Frontal cortex (tissue), 4 donors: Measurements from ENCODE around the gene HSPBP1. TPM values are rescaled to one million over a fixed set of nuclear protein-coding genes. Genes with fewer than 3 reads are reported as not detected.

Experiments used
- DNase-seq, 2 donors: peaks; one replicate each; pipeline ENCODE4 v3.0.0; 2012; ENCODE audit warnings: low spot score in 2 of 2
- FAIRE-seq: peaks from 2 replicates; lab custom pipeline; 2012; peaks lifted over from hg19 to GRCh38; lab: Jason Lieb, UNC
- total RNA-seq: library from RNA; depleted of rRNA; stranded (reverse); fragments of >200 nt; gene quantifications from one replicate; pipeline ENCODE4 v1.2.3, GENCODE V29; 2014
- donor health status: control.
- donor health status: control.
- donor health status: control.

Gene HSPBP1
- total RNA-seq, 1 donor from 2014 or later: 28.9 TPM

DNA sequence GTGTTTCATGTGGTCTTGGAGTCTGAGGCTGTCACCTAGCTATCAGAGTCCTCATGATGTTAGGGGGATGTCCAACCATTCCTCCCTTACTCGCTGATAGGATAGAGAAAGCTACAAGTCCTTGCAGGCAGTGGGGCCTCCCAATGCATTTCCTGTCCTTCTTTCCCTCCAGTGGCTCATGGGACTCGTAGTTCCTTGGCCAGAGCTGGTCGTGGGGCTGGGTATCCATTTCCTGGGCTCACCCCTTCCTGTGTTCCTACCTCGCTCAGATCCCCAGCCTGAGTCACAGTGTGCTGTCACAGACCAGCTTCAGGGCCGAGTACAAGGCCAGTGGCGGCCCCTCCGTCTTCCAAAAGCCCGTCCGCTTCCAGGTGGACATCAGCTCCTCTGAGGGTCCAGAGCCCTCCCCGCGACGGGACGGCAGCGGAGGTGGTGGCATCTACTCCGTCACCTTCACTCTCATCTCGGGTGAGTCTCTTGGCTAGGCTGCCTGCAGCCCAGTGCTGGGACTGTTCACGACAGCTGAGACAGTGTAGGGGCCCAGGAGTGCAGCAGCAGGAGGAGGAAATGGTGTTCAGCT is 26.2 kb upstream of the HSPBP1 start:
- FAIRE-seq (no peak), DNase-seq (no peak)

DNA sequence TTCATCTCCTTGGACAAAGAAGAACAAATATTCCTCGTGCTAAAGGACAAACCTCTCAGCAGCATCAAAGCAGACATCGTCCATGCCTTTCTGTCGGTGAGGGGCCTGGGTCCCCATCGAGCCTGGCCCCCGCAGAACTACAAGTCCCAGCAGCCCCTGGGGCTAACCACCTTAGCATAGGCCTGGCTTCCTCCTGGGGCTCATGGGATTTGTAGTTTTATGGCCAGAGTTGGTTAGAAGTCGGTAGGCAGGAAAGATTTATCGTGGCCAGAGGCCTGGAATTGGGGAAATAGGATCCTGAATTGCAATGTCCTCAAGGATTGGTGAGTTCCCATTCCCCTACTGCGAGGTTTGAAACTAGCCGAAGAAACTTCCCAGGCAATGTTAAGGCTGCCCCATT is 25.6 kb upstream of the HSPBP1 start:
- no peak for FAIRE-seq
- peak; percentile 67 to 74 for DNase-seq

DNA sequence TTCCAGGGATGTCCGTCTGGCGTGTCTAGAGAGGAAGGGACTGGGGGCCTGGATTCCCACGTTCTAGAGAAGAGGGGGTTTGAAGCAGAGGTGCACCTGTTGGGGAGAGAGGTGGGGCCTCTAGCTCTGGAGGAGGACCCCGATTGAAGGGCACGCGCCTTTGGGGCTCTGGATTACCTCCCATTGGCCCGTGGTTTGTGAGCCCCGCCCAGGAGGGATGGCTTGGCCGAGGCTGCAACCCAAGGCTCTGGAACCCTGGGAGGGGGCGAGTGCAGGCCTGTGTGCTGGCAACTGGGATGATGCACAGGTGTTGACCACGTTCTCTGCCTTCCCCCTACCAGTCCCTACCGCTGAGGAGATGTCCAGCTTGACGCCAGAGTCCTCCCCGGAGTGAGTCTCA is 25.1 kb upstream of the HSPBP1 start:
- no peak for DNase-seq

DNA sequence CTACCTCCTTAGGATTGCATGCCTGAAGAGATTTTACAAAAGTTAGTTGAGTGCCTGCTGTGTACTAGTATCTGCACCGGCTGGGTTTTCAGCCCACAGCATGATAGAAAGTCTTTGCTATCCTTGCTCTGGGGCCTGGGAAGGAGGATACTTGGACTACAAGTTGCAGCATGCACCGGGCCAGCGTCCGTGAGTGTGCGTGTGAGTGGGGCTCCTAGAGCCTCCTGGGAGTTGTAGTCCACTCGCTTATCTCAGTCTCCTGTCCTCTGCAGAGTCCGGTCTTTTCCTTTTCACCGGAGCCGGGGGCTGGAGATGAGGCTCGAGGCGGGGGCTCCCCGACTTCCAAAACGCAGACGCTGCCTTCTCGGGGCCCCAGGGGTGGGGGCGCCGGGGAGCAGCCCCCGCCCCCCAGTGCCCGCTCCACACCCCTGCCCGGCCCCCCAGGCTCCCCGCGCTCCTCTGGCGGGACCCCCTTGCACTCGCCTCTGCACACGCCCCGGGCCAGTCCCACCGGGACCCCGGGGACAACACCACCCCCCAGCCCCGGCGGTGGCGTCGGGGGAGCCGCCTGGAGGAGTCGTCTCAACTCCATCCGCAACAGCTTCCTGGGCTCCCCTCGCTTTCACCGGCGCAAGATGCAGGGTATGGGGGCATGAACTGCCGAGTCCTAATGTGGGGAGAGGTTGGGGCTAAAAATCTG is 24.5 kb upstream of the HSPBP1 start:
- FAIRE-seq (no peak), DNase-seq (no peak)

More for the DNA sequence above, 25.1 kb upstream of the HSPBP1 start:
- FAIRE-seq: no peak

DNA sequence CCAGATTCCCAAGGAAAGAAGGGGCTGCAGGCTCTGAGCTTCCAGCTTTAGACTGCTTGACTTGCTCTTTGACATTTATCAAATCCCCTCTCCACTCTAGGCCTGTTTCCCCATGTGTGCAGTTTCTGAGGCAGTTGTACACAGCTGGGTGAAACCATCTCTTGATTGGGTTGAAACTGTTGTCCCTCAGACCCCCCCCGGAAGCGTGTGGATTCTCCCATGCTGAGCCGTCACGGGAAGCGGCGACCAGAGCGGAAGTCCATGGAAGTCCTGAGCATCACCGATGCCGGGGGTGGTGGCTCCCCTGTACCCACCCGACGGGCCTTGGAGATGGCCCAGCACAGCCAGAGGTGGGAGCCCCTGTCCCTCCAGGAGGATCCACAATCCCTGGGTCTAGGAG is 23.6 kb upstream of the HSPBP1 start:
- DNase-seq (no peak), FAIRE-seq (no peak)

DNA sequence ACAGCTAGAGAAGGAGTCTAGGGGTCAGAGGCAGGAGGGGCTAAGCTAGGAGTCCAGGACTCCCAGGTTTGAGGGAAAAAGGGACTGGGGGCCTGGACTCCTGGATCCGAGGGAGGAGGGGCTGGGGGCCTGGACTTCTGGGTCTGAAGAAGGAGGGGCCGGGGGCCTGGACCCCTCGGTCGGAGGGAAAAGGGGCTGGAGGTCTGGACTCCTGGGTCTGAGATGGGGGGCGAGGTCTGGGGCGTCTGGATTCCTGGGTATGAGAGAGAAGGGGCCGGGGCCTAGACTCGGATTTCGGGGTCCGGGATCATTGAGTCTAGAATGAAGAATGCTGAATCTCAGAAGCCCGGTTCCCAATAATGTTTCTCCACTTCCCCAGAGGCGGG is 22.4 kb upstream of the HSPBP1 start:
- FAIRE-seq: no peak
- DNase-seq: no peak

DNA sequence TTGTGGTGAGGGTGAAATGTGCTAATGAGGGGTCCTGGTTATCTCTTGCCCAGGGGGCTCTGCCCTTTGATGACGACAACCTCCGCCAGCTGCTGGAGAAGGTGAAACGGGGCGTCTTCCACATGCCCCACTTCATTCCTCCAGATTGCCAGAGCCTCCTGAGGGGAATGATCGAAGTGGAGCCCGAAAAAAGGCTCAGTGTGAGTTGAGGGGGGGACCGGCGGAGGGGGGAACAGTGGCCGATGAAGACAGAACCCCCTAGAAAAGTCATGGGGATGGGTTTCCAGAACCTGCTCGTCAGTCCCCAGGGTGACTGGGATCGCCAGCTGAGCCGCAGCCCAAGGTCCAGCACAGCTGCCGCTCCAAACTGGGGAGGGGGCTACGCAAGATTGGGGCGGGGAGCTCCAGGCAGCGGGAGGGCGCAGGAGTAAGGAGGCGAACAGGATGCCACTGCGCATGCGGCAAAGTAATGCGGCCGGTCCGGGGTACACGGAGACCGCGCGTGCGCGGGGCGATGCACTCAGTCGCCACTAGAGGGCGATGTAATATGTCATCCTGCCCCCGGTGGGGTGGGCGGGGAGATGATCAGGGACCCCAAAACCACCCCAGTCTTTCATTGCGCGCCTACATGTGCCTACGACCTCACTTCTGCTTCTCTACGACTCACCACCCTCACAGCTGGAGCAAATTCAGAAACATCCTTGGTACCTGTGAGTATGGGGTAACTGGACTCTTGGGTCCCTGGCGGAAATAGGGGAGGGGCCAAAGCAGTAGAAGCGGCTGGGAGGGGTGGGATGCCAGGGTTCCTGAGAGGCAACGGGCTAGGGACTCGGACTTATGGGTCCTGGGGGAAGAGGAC is 21.8 kb upstream of the HSPBP1 start:
- DNase-seq (peak; percentile 88 to 92), FAIRE-seq (no peak)

DNA sequence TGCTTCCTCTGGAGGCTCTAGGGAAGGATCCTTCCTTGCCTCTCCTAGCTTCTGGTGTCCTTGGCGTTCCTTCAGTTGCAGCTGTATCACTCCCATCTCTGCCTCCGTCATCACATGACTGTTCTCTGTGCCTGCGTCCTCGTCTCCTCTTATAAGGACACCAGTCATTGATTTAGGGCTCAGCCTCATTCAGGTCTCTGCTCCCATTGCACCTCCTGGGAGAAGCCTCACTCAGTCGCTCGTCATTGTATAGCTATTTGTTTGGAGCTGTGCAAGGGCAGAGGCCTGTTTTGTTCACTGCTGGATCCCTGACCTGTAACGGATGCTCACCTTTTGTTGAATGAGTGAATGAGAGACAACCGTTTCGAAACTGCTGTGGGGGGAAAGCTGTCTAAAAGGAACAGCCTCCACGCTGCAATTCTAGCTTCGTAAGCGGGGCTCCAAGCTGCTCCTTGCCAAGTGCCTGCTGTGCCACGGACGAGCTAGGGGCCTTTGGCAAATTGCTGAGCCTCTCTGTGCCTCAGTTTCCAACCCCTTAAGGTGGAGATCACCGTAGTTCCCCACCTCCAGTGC is 21.1 kb upstream of the HSPBP1 start:
- FAIRE-seq (no peak), DNase-seq (no peak)

DNA sequence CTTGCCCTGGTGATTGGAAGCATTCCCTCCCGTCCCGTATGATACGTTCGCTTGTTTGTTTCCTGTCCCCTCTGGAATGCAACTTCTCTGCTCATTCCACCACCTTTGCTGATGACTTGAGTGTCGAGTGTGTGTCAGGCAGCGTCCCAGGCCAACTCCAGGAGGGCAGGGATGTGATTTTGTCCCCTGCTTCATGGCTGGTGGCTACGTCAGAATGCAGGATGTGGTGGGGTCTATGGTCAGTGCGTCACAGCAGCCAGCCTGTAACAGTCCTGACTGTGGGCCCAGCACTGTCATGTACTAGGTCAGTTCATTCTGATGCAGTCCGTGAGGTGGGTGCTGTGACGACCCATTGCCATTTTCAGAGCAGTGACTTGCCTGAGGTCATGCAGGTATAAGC is 20.1 kb upstream of the HSPBP1 start:
- DNase-seq: no peak
- no peak for FAIRE-seq

DNA sequence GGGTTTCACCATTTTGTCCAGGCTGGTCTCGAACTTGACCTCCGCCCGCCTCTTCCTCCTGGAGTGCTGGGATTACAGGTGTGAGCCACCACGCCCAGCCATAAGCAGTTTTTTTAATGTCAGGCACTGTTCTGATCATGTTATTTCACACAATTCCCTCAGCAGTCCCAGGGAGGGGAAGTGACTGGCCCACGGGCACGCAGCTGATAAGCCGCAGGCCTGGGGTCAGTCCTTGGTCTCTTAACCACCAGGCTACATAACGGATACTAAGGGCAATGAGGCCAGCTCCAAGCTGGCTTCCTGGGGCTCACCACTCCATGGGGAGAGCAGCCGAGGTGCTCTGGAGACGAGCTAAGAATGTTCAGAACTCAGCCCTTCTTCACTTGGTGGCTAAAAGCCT is 17.4 kb upstream of the HSPBP1 start:
- DNase-seq (no peak), FAIRE-seq (no peak)

DNA sequence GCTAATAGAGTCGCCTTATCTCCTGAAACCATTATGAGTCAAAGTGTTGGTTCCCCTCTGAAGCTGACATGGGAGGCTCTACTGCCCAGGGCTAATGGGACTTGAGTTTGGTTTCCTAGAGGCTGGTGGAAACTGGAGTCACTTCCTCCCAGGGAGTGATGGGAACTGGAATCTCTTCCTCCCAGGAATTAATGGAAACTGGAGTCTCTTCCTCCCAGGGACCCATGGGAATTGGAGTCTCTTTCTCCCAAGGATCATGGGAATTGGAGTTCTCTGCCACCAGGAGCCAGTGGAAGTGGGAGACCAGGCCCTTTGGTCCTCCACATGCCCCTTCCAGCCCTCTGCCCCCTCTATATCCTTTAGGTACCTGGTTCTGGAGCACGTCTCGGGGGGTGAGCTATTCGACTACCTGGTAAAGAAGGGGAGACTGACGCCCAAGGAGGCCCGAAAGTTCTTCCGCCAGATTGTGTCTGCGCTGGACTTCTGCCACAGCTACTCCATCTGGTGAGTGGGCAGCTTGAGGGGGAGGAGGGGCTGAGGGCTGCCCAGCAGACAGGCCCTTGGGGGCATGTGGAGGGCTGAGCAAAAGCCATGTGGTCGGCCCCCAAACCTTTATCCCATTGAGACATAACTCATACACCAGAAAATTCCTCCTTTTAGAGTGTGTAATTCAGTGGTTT is 9.3 kb upstream of the HSPBP1 start:
- DNase-seq (no peak), FAIRE-seq (no peak)

DNA sequence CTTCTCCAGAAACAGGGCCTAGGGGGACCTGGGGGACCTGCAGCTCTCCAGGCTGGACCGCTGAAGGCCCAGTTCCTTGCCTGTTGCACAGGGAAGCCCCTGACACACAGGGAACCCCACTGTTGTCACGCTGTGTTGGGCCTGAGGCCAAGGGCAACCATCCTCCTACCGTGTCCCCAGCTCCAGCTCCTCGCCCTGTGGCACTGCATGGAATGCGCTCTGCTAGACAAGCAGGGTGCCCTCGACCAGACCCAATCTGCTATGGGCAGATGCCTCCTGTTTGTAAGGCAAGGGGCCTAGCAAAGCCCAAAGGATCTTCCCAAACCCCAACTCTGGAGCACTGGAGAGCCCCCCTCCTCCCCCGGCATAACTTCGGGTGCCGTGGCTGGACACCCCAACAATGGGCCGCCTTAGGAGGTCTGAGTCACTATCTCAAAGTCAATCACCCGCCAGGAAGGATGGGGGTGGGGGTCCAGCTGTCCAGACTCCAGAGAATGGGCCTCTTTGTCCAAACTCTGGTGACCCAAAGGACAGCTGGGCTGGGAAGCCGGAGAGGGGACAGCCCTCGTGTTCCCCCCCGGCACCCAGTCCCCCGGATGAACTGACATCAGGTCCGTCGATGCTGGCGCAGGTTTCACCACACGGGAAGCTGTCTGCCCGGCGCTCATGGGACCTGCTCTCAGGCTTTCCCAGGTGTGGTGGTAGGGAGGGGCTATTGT is 7.6 kb upstream of the HSPBP1 start:
- FAIRE-seq: no peak
- peak; percentile 64 to 76 for DNase-seq

DNA sequence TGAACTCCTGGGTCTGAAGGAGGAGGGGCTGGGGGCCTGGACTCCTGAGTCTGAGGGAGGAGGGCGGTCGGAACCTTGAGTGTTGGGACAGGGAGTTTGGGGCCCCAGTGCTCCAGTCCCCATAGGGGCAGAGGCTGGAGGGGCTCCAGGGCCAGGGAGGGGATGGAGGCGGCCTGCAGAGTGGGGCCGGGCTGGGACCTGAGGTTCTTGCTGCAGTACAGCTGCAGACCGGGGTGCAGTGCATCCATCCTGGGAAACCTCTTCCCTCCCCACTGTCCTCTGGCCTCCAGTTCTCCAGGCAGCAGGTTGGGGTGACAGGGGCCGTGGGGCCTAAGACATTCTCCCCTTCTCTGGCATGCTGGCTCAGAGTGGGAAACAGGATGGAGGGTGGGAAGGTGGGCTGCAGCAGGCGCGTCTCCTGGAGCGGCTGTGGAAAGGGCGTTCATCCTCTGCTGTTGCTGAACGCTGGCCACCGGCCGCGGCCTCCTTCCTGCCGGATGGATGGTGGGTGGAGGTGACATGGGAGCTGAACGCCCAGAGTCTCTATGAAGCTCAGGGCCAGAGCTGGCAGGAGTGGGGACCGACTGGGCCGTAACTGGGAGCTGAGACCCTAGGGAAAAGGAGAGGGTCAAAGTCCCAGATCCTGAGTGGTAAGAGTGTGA is 5.5 kb upstream of the HSPBP1 start:
- DNase-seq (no peak), FAIRE-seq (no peak)

DNA sequence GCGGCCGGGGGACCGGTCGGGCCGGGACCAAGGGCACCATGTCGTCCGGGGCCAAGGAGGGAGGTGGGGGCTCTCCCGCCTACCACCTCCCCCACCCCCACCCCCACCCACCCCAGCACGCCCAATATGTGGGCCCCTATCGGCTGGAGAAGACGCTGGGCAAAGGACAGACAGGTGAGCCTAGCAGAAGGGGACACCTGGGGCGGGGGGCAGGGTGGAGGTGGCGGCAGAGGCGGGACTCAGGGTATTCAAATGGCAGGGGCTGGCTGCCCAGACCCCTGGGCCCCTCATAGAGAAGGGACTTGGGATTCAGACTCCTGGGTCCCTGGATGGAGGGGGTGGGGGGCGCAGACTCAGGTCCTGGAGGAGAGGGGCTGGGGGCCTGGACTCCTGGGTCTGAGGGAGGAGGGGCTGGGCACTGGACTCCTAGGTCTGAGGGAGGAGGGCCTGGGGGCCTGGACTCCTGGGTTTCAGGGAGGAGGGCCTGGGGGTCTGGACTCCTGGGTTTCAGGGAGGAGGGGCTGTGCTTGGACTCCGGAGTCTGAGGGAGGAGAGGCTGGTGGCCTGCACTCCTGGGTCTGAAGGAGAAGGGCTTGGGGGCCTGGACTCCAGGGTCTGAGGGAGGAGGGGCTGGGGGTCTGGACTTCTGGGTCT is 4.6 kb upstream of the HSPBP1 start:
- DNase-seq (no peak), FAIRE-seq (no peak)

DNA sequence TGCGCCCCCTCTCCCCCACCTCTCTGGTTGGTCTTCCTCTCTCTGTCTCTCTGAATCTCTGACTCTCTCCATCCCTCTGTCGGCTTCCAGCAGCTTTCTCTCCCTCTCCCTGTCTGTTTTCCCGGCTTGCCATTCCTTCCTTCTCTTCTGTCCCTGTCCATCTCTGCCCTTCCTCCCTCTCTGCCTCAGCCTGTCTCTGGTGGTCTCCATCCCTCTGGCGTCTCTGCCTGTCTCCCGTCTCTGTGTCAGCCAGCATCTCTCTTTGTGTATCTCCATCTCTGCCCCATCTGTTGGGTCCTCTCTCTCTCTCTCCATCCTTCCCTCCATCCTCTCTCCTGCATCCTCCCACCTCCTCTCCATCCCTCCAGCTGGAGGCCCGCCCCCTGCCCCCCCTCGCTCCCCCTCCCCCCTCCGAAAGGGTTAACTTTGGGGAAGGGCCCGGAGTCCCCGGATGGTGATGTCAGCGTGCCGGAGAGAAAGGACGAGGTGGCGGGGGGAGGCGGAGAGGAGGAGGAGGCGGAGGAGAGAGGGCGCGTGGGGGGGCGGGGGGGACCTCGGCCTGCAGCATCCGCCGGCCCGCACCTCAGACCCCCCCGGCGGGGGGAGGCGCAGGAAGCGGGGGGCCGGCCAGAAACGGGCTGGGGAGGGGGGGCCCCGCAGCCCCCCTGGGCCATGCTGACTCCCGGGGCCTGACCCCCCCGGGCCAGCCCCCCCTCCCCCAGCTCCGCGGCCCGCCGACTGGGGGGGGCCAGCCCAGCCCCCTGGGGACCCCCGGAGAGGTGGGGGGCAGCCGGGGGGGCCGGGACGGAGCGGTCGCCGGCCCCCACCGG is 3.9 kb upstream of the HSPBP1 start, which contains the start of gene BRSK1:
Gene BRSK1 (plus strand): TSS at position 450 of the 830 bp plus-strand sequence. CDS start 446 bp downstream, outside the sequence.
- DNase-seq (peak; percentile 79 to 82), FAIRE-seq (no peak)

DNA sequence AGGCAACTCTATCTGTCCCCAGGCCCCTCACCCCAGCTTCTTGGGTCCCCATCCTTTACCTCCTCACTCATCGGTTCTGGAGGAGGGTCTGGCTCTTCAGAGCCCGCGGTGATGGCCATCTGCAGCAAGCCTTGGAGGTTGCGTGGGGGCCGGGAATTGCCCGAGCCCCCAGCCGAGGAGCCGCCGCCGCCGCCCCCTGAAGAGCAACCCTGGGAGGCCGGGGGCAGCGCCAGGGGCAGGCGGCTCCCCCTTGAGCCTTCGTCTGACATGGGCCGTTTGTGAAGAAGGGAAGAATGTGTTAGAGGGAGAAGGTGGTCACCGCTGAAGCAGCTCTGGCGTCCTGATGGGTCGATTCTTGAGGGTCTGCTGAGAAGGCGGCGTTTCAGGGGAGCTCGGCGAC is 570 bp downstream of the HSPBP1 start:
- DNase-seq (no peak), FAIRE-seq (no peak)

DNA sequence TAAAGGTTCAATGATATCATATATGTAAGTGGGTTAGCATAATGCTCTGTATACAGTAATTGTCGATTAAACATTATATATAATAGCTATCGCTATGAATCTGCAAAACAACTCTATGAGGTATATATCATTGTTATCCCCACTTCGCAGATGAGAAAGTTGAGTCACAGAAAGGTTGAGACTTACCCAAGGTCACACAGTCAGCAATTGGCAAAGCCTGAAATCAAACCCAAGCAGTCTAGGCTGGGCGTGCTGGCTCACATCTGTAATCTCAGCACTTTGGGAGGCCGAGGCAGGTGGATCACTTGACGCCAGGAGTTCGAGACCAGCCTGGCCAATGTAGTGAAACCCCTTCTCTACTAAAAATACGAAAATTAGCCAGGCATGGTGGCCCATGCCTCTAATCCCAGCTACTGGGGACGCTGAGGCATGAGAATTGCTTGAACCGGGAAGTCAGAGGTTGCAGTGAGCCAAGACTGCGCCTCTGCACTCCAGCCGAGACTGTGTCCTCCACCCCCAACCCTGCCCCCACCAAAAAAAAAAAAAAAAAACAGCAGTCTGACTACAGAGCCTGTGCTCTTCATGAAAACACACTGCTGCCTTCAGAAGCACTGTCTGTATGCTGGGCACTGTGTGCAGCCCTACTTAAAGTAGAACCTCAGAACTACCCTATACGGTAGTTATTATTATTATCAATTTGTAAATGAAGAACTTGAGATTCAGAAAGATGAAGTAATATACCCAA is 1.3 kb downstream of the HSPBP1 start:
- DNase-seq (no peak), FAIRE-seq (no peak)
